Transverse colon (tissue), 4 donors: Measurements from ENCODE around the gene TBX3. TPM values are rescaled to one million over a fixed set of nuclear protein-coding genes. Genes with fewer than 3 reads are reported as not detected.

Experiments used
- DNase-seq: peaks from one replicate; pipeline ENCODE4 v3.0.0-alpha.2; 2019
- H3K27ac ChIP-seq, 4 donors: fragments of 200-600 bp; sonication (generic); 2 replicates each; pipeline ENCODE4 v1.5.1; 2016 to 2018; ENCODE audit warnings: inconsistent platforms in 4 of 4
- H3K27me3 ChIP-seq: fragments of 200-600 bp; sonication (generic); 2 replicates; pipeline ENCODE4 v1.5.1; 2017; ENCODE audit warnings: inconsistent platforms
- H3K36me3 ChIP-seq, 4 donors: fragments of 200-600 bp; sonication (generic); 2 replicates each; pipeline ENCODE4 v1.5.1; 2017 to 2019; ENCODE audit warnings: inconsistent platforms in 4 of 4
- H3K4me1 ChIP-seq, 4 donors: fragments of 200-600 bp; sonication (generic); 2 replicates each; pipeline ENCODE4 v1.5.1; 2017 to 2020; ENCODE audit warnings: inconsistent platforms in 4 of 4
- H3K4me3 ChIP-seq, 4 donors: fragments of 200-600 bp; sonication (generic); 1 replicate in 1 of 4; 2 replicates in 3 of 4; pipeline versions ENCODE4 v1.5.1 to v1.6.1; 2017 to 2019; ENCODE audit warnings: inconsistent platforms in 4 of 4
- H3K9me3 ChIP-seq, 2 donors: fragments of 200-600 bp; sonication (generic); 2 replicates each; pipeline ENCODE4 v1.5.1; 2017 to 2019; ENCODE audit warnings: inconsistent platforms in 2 of 2
- EP300 ChIP-seq: sonication (generic); formaldehyde crosslinking; IDR thresholded peaks from one replicate; pipeline ENCODE4 v1.6.1; 2017; ENCODE audit warnings: antibody characterized with exemption, low read depth
- POLR2A ChIP-seq: fragments of 450-650 bp; IDR thresholded peaks from one replicate; pipeline ENCODE4 v1.6.1; 2016; ENCODE audit warnings: antibody characterized with exemption, mild to moderate bottlenecking, moderate library complexity
- POLR2AphosphoS5 ChIP-seq, 3 donors: sonication (generic); formaldehyde crosslinking; IDR thresholded peaks; one replicate each; pipeline ENCODE4 v1.6.1; 2016; ENCODE audit warnings: antibody characterized with exemption in 3 of 3
- WGBS, 2 donors: methylation state at CpG; one replicate each; pipeline ENCODE4 v1.1.5; 2018; ENCODE audit warnings: low coverage in 1 of 2; 5-methylcytosine and 5-hydroxymethylcytosine counted together
- in situ Hi-C, 4 donors: fragments of 200-750 bp; cut with MboI; loops; one replicate each; pipeline versions ENCODE4 v1.15.0 to v1.15.1; 2017; ENCODE audit warnings: low sequenced_read_pairs in 3 of 4, low pct_ligation_motif_present in 1 of 4, low pct_unique_long_range_greater_than_20kb in 1 of 4
- intact Hi-C: fragments of 100-400 bp; cut with DNase I; formaldehyde crosslinking; loops from one replicate; pipeline ENCODE4 v1.15.1; 2023; ENCODE audit warnings: low total_unique reads
- total RNA-seq, 4 donors: library from RNA; depleted of rRNA; stranded (reverse); fragments of >200 nt; gene quantifications; one replicate each; pipeline ENCODE4 v1.1.0, GENCODE V29; 2016
- TF ChIP-seq, protein P1 (sequence below), 5 experiments: fragments of 200-600 bp in 3 of 5; fragments of 450-650 bp in 2 of 5; sonication (generic) in 3 of 5; IDR thresholded peaks; 1 replicate in 2 of 5; 2 replicates in 3 of 5; pipeline ENCODE4 v1.5.1; 2016 to 2017; ENCODE audit warnings: antibody characterized with exemption in 5 of 5, inconsistent platforms in 3 of 5, mild to moderate bottlenecking in 2 of 5, moderate library complexity in 1 of 5

Gene TBX3
- total RNA-seq, 4 donors from 2014 or later = 2.8 to 11.9 (median 5.9) TPM

DNA sequence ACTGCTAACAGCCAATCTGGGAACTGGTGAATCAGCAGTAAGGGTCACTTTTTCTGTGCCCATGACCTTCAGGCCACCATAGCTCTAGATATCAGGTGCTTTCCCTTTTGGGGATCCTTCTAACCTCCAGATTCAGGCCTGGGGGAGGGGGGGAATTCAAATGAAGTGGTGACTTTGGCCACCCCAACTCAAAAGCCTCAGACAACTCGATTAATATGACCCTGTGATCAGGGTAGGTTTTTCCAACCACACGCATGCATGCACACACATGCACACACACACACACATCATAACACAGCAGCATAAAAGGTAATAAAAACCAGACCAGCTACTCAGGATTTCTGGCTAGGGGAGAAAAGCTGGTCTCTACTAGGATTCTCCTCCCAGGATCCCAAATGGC is 5.3 kb downstream of the TBX3 start:
- Histone ChIP-seq H3K9me3 (no peaks in the 10 kb centered on the region), H3K27ac (no peak overlapping the region), H3K4me1 (no peaks in the 10 kb centered on the region), H3K4me3 (no peak overlapping the region), H3K27me3 (peaks cover 21% of the 10 kb centered on the region), H3K36me3 (no peaks in the 10 kb centered on the region)
- in situ Hi-C loops = loop anchor here in 1 of 4 donors (5.0 kb wide), 1 partner anchor 1074 kb away; no protein-coding TSS in a partner anchor
- DNase-seq = no peak
- WGBS, 2 donors = 65% methylated on average over 2 of the region's 2 CpGs; no CpG with 5 or more reads in 1 of the 2 donors
- TF ChIP-seq POLR2AphosphoS5 (IDR thresholded peaks at IDR 0.05) = no peak
- no peak for TF ChIP-seq EP300
- TF ChIP-seq, protein P1, sequence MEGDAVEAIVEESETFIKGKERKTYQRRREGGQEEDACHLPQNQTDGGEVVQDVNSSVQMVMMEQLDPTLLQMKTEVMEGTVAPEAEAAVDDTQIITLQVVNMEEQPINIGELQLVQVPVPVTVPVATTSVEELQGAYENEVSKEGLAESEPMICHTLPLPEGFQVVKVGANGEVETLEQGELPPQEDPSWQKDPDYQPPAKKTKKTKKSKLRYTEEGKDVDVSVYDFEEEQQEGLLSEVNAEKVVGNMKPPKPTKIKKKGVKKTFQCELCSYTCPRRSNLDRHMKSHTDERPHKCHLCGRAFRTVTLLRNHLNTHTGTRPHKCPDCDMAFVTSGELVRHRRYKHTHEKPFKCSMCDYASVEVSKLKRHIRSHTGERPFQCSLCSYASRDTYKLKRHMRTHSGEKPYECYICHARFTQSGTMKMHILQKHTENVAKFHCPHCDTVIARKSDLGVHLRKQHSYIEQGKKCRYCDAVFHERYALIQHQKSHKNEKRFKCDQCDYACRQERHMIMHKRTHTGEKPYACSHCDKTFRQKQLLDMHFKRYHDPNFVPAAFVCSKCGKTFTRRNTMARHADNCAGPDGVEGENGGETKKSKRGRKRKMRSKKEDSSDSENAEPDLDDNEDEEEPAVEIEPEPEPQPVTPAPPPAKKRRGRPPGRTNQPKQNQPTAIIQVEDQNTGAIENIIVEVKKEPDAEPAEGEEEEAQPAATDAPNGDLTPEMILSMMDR (IDR thresholded peaks at IDR 0.05) = no peak
- TF ChIP-seq POLR2A = no peak
- intact Hi-C loops = no loop called here

DNA sequence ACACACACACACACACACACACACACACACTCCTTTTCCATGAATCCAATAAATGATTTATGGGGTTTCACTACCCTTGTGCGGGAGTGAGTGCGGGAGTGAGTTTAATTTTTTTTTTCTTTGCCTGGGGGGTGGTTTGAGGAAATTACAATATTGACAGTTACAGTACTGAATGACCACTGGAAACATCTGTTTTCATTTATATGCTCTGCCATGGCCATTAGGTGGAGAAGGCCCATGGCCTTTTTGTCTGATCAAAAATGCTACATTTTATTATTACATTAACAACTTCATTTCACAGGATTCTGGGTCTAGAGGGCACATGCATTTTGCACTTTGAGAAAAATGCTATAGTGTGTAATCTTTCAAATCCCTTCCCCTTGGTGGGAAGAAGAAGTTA is 5.9 kb downstream of the TBX3 start:
- no peak for DNase-seq
- no peaks in the 10 kb centered on the region for H3K4me1 ChIP-seq
- intact Hi-C loops (no loop called here), in situ Hi-C loops (loop anchor here in 1 of 4 donors (5.0 kb wide), 1 partner anchor 1074 kb away; no protein-coding TSS in a partner anchor)
- H3K9me3 ChIP-seq = no peaks in the 10 kb centered on the region
- 66% methylated on average over 2 of the region's 2 CpGs; no CpG with 5 or more reads in 1 of the 2 donors for WGBS, 2 donors
- no peaks in the 10 kb centered on the region for H3K36me3 ChIP-seq
- peaks cover 17% of the 10 kb centered on the region for H3K27me3 ChIP-seq
- no peak for TF ChIP-seq POLR2A
- TF ChIP-seq, protein P1 (IDR thresholded peaks at IDR 0.05) = no peak
- no peak for TF ChIP-seq POLR2AphosphoS5 (IDR thresholded peaks at IDR 0.05)
- TF ChIP-seq EP300 = no peak
- no peak overlapping the region for H3K4me3 ChIP-seq
- H3K27ac ChIP-seq = no peak overlapping the region

DNA sequence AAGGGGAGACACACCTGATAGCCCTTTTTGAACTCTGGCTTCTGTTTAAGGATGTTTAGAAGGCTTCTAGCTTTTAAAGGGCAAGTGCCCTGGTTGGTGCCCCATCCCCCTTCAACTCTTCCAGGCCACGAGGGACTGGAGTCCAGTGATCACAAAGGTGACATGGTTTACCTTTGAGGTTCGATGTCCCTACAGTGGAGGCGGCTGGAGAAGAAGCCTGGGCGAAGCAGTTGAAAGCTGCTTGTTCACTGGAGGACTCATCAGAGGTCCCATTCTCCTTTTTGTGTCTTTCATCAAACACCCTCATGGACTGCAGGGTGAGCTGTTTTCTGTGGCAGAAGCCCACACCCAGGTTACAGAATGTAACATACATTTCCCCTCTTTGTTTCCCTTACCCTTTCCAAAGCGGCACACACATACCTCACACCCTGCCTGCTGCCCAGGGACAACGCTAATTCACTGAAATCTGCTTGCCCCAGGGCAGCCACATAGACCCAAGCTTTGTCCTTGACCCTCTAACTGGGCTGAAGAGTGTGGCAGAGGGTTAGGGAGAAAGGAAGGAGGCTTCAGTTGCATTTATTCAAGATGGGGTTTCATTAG is 7.7 kb downstream of the TBX3 start:
- H3K4me3 ChIP-seq = no peak overlapping the region
- peaks cover 32% of the 10 kb centered on the region for H3K27me3 ChIP-seq
- H3K36me3 ChIP-seq = no peaks in the 10 kb centered on the region
- no peaks in the 10 kb centered on the region for H3K4me1 ChIP-seq
- no peaks in the 10 kb centered on the region for H3K9me3 ChIP-seq
- WGBS, 2 donors = 78 to 92% methylated on average over 2 to 6 of the region's 6 CpGs
- intact Hi-C loops = no loop called here
- DNase-seq = no peak
- TF ChIP-seq EP300 = no peak
- TF ChIP-seq POLR2AphosphoS5 (IDR thresholded peaks at IDR 0.05) = no peak
- TF ChIP-seq POLR2A = no peak
- TF ChIP-seq, protein P1 (IDR thresholded peaks at IDR 0.05) = no peak
- in situ Hi-C loops = loop anchor here in 1 of 4 donors (5.0 kb wide), 1 partner anchor 1076 kb away; no protein-coding TSS in a partner anchor
- peak overlapping the region in 2 of 4 donors; percentile 5 to 30 for H3K27ac ChIP-seq

DNA sequence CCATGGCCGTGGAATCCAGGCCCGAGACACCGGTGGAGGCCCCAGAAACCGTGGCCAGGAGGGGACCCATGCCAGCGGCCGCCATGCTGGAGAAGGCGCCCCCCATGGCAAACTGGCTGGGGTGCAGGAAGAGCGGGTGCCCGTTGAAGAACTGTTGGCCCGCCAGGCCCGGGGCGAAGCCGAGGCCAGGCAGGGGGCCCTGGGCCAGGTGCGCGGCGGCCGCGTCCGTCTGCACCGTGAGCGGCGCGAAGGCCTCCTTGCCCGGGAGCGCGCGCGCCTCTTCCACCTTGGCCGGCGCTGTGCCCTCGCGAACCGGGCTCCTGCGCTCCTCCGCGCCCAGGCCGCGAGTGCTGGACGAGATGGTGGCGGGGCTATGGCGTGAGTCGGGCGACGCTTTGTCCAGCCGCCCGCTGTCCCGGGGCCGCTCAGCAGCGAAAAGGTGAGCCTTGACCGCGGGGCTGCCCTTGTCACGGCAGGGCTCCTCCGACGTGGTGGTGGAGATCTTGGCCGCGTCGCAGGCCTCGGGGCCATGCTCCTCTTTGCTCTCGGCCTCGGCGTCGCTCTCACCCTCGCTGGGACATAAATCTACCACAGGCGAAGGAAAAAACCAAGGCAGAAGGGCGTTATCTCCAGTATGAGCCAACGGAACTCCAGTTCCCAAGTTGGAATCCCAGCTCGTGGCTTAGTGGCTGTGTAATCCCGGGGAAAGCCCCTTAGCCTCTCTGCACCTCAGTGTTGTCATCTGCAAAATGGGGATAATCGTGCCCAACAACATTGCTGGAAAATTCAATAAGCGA is 9.5 kb downstream of the TBX3 start:
- in situ Hi-C loops (loop anchor here in 1 of 4 donors (5.0 kb wide), 1 partner anchor 1078 kb away; no protein-coding TSS in a partner anchor), intact Hi-C loops (no loop called here)
- Histone ChIP-seq H3K4me3 (no peak overlapping the region), H3K4me1 (no peaks in the 10 kb centered on the region), H3K36me3 (no peaks in the 10 kb centered on the region), H3K9me3 (no peaks in the 10 kb centered on the region), H3K27me3 (peaks cover 38% of the 10 kb centered on the region), H3K27ac (peak overlapping the region in 2 of 4 donors; percentile 8 to 49)
- WGBS, 2 donors = 84 to 85% methylated on average over 6 to 70 of the region's 70 CpGs
- no peak for DNase-seq
- no peak for TF ChIP-seq POLR2A
- TF ChIP-seq EP300 = no peak
- no peak for TF ChIP-seq POLR2AphosphoS5 (IDR thresholded peaks at IDR 0.05)
- TF ChIP-seq, protein P1 (IDR thresholded peaks at IDR 0.05) = no peak
